Activated T-cell treated with anti-CD3 and anti-CD28 coated beads for 4 hours (primary cell): ENCODE results near the gene MOCOS.

Experiments used
- DNase-seq: peaks from one replicate; pipeline ENCODE4 v3.0.0-alpha.2; 2020

Gene MOCOS

DNA sequence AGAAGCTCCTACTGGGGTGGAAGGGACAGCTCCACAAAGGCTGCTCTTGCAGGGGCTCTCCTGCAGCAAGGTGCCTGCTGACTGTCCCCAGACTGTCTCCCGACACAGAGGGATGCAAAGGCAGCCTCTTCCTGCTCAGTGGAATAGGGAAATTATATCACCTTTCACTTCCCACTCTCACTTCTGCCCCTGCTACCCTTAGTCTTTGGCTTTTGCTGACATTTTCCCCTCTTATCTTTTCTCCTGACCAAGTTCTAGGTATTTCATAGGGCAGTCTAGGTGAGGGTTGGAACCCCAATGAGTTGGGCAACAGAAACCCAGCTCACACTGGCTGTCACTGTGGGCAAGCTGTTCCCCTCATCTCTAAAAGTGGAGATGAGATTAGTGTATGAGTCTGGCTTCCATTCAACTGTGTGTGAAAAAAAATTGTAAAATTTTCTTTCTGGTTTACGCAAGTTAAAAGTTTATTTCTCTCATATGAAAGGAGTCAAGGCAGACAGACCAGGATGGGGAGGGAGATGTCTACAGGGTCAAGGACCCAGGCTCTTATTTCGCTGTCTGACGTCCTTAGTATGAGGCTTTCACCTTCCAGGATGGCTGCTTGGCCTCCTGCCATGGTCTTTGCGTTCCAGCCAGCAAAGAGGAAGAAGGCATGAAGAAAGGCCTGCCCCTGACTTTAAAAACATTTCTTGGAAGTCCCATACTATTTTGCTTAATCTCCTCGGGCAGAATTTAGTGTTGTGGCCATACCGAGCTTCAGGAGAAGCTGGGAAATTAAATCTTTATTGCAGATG is 7.5 kb upstream of the MOCOS start:
- no peak for DNase-seq

DNA sequence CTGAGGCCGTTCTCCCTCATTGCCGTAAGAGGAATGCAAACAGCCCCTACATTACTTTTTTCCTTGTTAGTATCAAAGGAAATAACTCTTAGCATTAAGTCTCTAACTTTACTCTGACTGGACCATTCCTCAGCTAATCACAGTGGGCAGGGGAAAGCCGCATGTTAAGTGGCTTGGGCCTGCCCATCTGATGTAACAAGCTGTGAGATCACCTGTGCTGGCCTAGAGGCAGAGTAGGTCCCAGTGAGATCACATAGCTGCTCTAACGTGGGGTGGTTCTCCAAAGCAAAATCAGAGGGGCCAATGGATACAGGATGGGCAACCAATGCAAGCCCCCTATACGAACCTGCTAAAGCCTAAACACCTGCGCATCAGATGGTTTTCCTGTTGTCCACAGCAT is 5.9 kb upstream of the MOCOS start:
- no peak for DNase-seq

DNA sequence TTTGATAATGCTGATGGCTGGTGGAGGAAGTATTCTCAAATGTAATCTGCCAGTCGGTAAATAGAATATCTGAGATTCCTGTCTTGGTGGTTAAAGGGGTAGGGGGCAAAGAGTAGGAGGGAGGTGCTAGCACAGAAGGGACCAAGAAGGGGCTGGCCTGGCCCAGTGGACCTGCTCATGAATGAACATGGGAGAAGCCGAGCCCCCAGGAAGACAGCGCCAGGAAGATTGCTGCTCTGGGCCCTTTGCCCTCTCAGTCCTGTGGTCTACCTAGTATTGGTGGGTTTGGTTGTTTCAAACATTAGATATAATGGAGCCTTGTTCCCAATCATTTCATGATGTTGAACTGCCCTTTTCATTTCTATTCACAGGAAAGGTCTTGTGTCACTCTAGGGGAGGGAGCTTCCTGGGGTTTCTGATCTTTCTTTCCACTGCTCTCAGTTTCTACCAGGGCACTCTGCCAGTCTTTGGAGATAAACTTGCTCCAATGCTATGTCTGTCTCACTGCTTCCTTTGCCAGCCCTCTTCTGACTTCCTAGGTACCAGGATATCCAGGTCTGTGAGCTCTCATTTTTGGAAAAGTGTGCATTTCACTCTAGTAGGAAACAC is 5.3 kb upstream of the MOCOS start:
- DNase-seq = no peak

- no peak for DNase-seq
Observed at GRCh38 chr18:36183033-36183432, 4.3 kb upstream of the MOCOS start.

DNA sequence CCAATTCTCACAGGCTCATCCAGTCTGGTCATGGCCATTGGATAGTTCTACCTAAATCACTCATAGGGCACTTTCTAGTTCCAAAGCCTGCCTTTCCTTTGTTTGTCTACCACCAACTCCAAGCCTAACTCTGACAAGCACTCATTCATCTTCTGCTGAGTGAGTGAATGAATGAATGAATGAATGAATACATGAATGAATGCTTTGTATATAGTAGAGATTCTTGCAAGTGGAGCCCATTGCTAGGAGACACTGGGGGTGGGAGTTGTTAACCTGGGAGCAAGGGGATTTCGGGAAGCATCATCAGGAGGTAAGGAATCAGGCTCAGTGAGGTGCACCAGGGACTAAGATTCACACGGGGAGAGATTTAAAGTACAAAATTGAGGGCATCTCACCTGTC is 3.3 kb upstream of the MOCOS start:
- DNase-seq = no peak

DNA sequence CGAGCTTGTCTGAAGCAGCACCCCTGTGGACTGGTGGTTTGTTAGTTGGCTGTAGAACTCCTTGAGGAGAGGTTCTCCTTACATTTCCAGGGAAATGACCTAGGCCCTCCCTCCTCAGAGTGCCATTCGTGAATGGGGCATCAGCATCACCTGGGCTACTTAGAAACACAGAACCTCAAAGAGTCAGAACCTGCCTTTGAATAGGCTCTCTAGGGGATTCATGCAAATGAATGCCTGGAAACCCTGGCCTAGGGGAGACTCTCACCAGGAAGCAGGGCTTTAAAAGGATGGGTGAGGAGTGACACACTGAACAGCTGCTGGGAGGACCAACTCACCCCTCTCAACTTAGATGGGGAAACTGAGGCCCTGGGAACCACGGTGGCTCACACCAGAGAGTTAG is 2.1 kb upstream of the MOCOS start:
- DNase-seq = no peak

- DNase-seq = no peak
Observed at GRCh38 chr18:36185901-36186460, 1.3 kb upstream of the MOCOS start.

GRCh38 chr18:36186461-36187192 is 670 bp upstream of the MOCOS start:
- no peak for DNase-seq

- no peak for DNase-seq
Observed at GRCh38 chr18:36187826-36188721, 777 bp downstream of the MOCOS start.

- DNase-seq = no peak
Observed at GRCh38 chr18:36188916-36189315, 1.6 kb downstream of the MOCOS start.

GRCh38 chr18:36189486-36189885 is 2.2 kb downstream of the MOCOS start:
- no peak for DNase-seq

DNA sequence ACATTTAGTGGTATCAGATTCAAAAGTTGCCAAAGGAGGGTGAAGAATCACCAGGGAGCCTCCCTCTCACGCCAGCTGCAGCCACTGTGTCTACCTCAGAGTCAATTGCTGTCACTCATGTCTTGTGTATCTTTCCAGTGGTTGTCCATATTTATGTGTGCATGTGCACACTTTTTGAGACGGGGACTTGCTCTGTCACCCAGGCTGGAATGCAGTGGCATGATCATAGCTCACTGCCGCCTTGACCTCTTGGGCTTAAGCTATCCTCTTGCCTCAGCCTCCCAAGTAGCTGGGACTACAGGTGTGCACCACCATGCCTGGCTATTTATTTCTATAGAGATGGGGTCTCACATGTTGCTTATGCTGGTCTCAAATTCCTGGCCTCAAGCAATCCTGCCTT is 4.0 kb downstream of the MOCOS start:
- no peak for DNase-seq

DNA sequence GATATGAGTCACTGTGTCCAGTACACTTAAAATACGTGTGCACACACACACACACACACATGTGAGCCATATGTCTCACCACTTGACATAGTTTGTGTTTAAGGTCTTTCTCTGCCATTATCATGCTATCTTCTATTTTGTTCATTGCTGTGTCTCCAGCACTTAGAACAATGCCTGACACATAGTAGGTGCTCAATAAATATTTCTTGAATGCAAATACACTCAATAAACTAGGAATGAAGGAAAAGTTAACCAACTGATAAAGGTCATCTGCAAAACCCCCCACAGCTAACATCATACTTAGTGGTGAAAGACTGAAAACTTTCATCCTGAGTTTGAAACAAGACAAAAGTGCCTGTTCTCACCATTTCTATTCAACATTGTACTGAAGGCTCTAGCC is 4.4 kb downstream of the MOCOS start:
- no peak for DNase-seq

- DNase-seq = no peak
Observed at GRCh38 chr18:36194600-36195315, 7.5 kb downstream of the MOCOS start.

DNA sequence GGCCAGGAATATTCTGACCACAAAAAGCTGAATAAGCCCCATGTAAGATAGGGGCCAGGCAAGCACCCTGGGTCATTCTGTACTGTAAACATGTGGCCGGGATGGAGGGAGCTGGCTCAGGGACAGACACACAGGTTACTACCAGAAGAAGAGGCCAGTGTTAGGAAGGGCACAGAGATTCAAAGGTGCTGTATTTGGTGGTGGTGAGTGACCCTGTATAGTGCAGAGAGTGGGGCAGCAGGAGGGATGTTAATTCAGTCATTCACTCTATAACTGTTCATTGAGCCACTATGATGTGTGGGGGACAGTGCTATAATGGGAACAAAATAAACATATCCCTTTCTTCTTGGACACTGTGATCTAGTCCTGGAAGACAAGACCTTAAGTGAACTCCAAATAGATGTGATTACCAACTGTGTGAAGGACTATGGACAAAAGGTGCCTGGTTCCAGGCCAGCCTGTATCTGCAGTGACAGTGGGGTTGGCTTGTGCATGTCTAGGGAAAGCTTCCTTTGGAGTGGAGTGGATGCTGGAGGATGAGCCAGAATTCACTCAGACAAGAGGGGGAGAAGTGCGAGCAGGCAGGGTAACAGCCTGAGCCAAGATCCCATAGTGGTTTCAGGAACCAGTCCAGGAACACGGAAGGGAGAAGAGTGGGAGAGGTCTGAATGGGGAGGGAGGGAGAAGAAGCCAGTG is 8.3 kb downstream of the MOCOS start:
- DNase-seq = no peak

DNA sequence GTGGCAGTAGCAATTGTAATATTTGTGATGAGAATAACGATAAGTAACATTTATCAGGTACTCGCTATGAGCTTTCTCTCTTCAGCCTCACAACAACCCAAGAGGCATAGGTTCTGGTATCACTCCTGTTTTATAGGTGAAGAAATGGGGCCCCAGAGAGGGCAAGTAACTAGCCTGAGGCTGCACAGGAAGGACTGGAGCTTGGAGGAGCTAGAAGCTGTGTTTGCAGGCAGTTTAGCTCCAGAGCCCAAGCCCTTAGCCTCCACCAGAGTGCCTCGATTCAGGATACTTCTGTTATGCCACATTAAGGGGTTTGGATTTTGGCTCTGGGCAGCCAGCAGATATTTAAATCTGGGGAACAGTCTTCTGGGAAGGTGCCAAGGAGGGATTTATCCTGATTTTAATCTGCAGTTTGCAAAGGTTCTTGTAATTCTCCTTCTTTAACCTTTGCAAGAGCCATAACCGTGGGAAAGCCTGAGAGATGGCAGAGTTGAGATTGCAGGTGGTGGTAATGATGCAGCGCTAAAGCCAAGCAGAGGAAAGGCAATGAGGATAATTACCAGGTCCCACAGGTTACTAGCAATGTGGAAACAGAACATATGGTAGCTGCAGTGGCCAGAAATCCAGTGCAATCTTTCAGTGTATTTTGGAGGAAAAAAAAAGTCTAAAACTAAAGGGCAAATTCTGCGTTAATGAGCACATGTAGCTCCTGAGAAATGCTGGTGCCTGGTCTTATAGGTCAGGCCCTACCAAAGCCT is 9.1 kb downstream of the MOCOS start:
- DNase-seq = no peak

DNA sequence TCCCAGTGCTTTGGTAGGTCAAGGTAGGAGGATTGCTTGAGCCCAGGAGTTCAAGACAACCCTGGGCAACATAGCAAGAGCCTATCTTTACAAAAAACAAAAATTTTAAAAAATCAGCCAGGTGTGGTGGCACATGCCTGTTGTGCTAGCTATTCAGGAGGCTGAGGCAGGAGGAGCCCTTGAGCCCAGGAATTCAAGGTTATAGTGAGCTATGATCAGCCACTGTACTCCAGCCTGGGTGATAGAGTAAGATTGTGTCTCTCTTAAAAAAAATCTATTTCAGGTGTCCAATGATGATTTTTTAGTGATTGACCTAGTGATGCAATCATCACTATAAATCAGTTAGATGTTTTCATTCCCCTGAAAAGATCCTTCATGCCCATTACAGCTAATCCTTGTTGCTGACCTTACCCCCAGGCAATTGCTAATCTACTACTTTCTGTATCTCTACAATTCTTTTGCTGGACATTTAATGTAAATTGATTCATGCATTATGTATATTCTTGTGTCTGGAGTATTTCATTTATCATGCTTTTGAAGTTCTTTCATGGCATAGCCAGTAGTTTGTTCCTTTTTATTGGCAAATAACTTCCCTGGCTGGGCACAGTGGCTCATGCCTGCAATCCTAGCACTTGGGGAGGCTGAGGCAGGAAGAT is 10.3 kb downstream of the MOCOS start:
- no peak for DNase-seq

DNA sequence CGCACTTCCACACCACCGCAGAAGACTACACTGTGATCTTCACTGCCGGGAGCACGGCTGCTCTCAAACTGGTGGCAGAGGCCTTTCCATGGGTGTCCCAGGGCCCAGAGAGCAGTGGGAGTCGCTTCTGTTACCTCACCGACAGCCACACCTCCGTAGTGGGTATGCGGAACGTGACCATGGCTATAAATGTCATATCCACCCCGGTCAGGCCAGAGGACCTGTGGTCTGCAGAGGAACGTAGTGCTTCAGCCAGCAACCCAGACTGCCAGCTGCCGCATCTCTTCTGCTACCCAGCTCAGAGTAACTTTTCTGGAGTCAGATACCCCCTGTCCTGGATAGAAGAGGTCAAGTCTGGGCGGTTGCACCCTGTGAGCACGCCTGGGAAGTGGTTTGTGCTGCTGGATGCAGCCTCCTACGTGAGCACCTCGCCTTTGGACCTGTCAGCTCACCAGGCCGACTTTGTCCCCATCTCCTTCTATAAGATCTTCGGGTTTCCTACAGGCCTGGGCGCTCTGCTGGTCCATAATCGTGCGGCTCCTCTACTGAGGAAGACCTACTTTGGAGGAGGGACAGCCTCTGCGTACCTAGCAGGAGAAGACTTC is 12.5 kb downstream of the MOCOS start:
- no peak for DNase-seq

GRCh38 chr18:36200354-36200771 is 13.1 kb downstream of the MOCOS start:
- DNase-seq = no peak

DNA sequence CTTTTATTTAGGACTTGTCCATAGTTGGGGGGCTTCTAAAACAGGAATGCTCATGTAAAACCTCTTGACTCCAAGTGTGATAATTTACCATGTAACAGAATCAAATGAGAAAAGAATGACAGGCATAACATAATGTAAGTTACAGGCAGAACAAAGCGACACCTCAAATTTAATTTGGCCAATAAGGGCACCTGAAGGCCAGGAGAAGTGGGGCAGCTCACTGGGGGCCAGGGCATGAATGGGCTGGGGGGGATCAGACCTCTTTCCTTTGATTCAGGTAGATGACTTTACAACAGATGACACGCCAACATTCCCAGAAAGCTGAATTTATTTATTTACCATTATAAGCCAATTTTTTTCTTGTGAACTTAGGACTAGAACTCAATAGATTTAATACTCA is 14.5 kb downstream of the MOCOS start:
- no peak for DNase-seq
